H1 (cell line): ENCODE results near the gene RAD52. TPM values are rescaled to one million over a fixed set of nuclear protein-coding genes. Genes with fewer than 3 reads are reported as not detected.

Experiments used
- GABPA ChIP-seq: IDR thresholded peaks from 2 replicates; pipeline ENCODE4 v1.6.1; 2011; ENCODE audit warnings: mild to moderate bottlenecking, low read length, moderate library complexity, borderline replicate concordance; ENCODE audit not compliant: insufficient read depth
- RXRA ChIP-seq: IDR thresholded peaks from 2 replicates; pipeline ENCODE4 v1.6.1; 2011; ENCODE audit warnings: low read depth, mild to moderate bottlenecking, low read length, moderate library complexity; ENCODE audit not compliant: insufficient read depth
- SUZ12 ChIP-seq: fragments of 200-600 bp; sonication (generic); IDR thresholded peaks from 2 replicates; pipeline ENCODE4 v1.6.1; 2012; ENCODE audit warnings: mild to moderate bottlenecking, inconsistent platforms, low read length, moderate library complexity, mixed read lengths
- polyA plus RNA-seq, 7 experiments: library from polyadenylated mRNA; depleted of rRNA in 3 of 7; stranded (reverse) in 5 of 7; unstranded in 2 of 7; fragments of >200 nt in 5 of 7; fragments of 200-250 nt in 2 of 7; gene quantifications; 1 replicate in 5 of 7; 2 replicates in 1 of 7; 4 replicates in 1 of 7; pipeline versions ENCODE4 v1.2.1 to v1.2.3, GENCODE V29; 2011 to 2013; ENCODE audit warnings: missing spikeins in 2 of 7, mixed read lengths in 2 of 7
- total RNA-seq: library from RNA; stranded (reverse); fragmentation: NEBNext Ultra II Directional; extraction: Animal tissue kit (Norgen Biotek cat#: 25700); gene quantifications from 2 replicates; pipeline ENCODE4 v1.2.1, GENCODE V29; 2021

RAD52 gene
- total and polyA plus RNA-seq, 2 of the 8 experiments (the other 6 are each of a cell fraction or from before 2014, with no cell fraction given) = 12.5 to 14.3 TPM

- TF ChIP-seq RXRA = no peak
- no peak for TF ChIP-seq GABPA
- TF ChIP-seq SUZ12 = no peak
Measured at GRCh38 chr12:968545-968944, 19.1 kb upstream of the RAD52 start (continued).
